Aorta (tissue), 5 donors: ENCODE measurements around the gene GAST. TPM values are rescaled to one million over a fixed set of nuclear protein-coding genes. Genes with fewer than 3 reads are reported as not detected.

Experiments used
- ATAC-seq: fragments of 200-7000 bp; cut with Tn5 transposase; one replicate; pipeline ENCODE4 v1.9.1; 2022; ENCODE audit warnings: moderate library complexity; ENCODE audit not compliant: low FRiP score
- DNase-seq, 2 donors: peaks; one replicate each; pipeline ENCODE4 v3.0.0-alpha.2; 2020
- H3K27ac ChIP-seq, 2 donors: one replicate each; pipeline ENCODE4 v1.5.1; 2013; ENCODE audit warnings: low read length in 2 of 2, mild to moderate bottlenecking in 2 of 2, moderate library complexity in 2 of 2, control low read depth in 1 of 2, inconsistent platforms in 1 of 2, low read depth in 1 of 2
- H3K27me3 ChIP-seq, 2 donors: one replicate each; pipeline ENCODE4 v1.6.1; 2013; ENCODE audit warnings: control low read depth in 1 of 2, low read length in 1 of 2, mild to moderate bottlenecking in 1 of 2, moderate library complexity in 1 of 2; ENCODE audit not compliant: insufficient read depth in 2 of 2, control insufficient read depth in 1 of 2
- H3K36me3 ChIP-seq, 2 donors: one replicate each; pipeline ENCODE4 v1.6.1; 2013; ENCODE audit warnings: control low read depth in 1 of 2, low read length in 1 of 2, mild to moderate bottlenecking in 1 of 2; ENCODE audit not compliant: insufficient read depth in 2 of 2, control insufficient read depth in 1 of 2
- H3K4me1 ChIP-seq, 2 donors: one replicate each; pipeline ENCODE4 v1.6.1; 2013; ENCODE audit warnings: low read length in 2 of 2, control low read depth in 1 of 2, mild to moderate bottlenecking in 1 of 2, moderate library complexity in 1 of 2; ENCODE audit not compliant: insufficient read depth in 2 of 2, control insufficient read depth in 1 of 2
- H3K4me3 ChIP-seq, 2 donors: one replicate each; pipeline ENCODE4 v1.5.1; 2013; ENCODE audit warnings: low read length in 2 of 2, control low read depth in 1 of 2, mild to moderate bottlenecking in 1 of 2
- H3K9me3 ChIP-seq: one replicate; pipeline ENCODE4 v1.6.1; 2013; ENCODE audit warnings: mild to moderate bottlenecking, low read length; ENCODE audit not compliant: control insufficient read depth
- WGBS, 2 donors: extraction: QIAGEN DNeasy Blood & Tissue Kit; methylation state at CpG; one replicate each; pipeline ENCODE4 v1.1.7; 2013; 5-methylcytosine and 5-hydroxymethylcytosine counted together
- intact Hi-C, 2 donors: fragments of 100-400 bp; cut with DNase I; formaldehyde crosslinking; loops; one replicate each; pipeline versions ENCODE4 v1.14.2 to v1.15.0; 2022
- polyA plus RNA-seq, 2 donors: library from polyadenylated mRNA; stranded (reverse); fragments of 200-250 nt; gene quantifications; one replicate each; pipeline ENCODE4 v1.2.3, GENCODE V29; 2013
- total RNA-seq, 2 donors: library from RNA; stranded (reverse); fragmentation: NEBNext Ultra II Directional; extraction: Animal tissue kit (Norgen Biotek cat#: 25700); gene quantifications; one replicate each; pipeline ENCODE4 v1.2.1, GENCODE V29; 2021
- donor health status: healthy with polysubstance abuse.
- donor health status: Bipolar disorder and iron deficiency.
- donor health status: DM: no; HTN: no; CAD: no.
- donor health status: DM: no; HTN: no; CAD: no.
- donor health status: DM: yes; HTN: yes; CAD: no.

Gene GAST
- total and polyA plus RNA-seq, 4 donors, result not detected

- Histone ChIP-seq H3K27ac (peak within 1 kb of the TSS; percentile 98 to 100), H3K9me3 (no peaks in the 10 kb centered on the region), H3K36me3 (peaks cover 7 to 21% of the 10 kb centered on the region in 2 donors), H3K4me3 (peak within 1 kb of the TSS; percentile 88 to 91), H3K27me3 (no peaks in the 10 kb centered on the region), H3K4me1 (no peaks in the 10 kb centered on the region)
- intact Hi-C loops, result loop anchor here in 1 of 2 donors (2.0 kb wide), 1 partner anchor 22 kb away; no protein-coding TSS in a partner anchor
- WGBS, 2 donors, result 0% methylated on average over 68 to 81 of the region's 81 CpGs
- DNase-seq, result peak; percentile 100
- ATAC-seq, result peak; percentile 96
Measured at GRCh38 chr17:41688641-41689496, 23.3 kb upstream of the GAST start, which contains the start of gene EIF1. TSS of gene EIF1 (plus strand) at chr17:41688885. CDS start at chr17:41689039, 154 bp downstream.

- 3 to 5% methylated on average over 22 to 27 of the region's 27 CpGs for WGBS, 2 donors
- H3K9me3 ChIP-seq, result no peaks in the 10 kb centered on the region
- no peaks in the 10 kb centered on the region for H3K27me3 ChIP-seq
- peaks cover 7 to 22% of the 10 kb centered on the region in 2 donors for H3K36me3 ChIP-seq
- intact Hi-C loops, result loop anchor here in 1 of 2 donors (2.0 kb wide), 1 partner anchor 23 kb away; no protein-coding TSS in a partner anchor
- ATAC-seq (no peak), DNase-seq (no peak)
- no peaks in the 10 kb centered on the region for H3K4me1 ChIP-seq
- H3K4me3 ChIP-seq, result peak overlapping the region; percentile 88 to 89
- H3K27ac ChIP-seq, result peak overlapping the region in 1 of 2 donors; percentile 58
Measured at GRCh38 chr17:41689497-41690299, 22.4 kb upstream of the GAST start.

- H3K9me3 ChIP-seq, result no peaks in the 10 kb centered on the region
- ATAC-seq, result no peak
- intact Hi-C loops, result no loop called here
- H3K27me3 ChIP-seq, result no peaks in the 10 kb centered on the region
- no peaks in the 10 kb centered on the region for H3K4me1 ChIP-seq
- H3K36me3 ChIP-seq, result peaks cover 7 to 22% of the 10 kb centered on the region in 2 donors
- WGBS, 2 donors, result 58 to 71% methylated on average over 2 of the region's 2 CpGs
- peak overlapping the region in 1 of 2 donors; percentile 29 for H3K27ac ChIP-seq
- peak overlapping the region in 1 of 2 donors; percentile 89 for H3K4me3 ChIP-seq
- no peak for DNase-seq
Measured at GRCh38 chr17:41690497-41690896, 21.6 kb upstream of the GAST start.

DNA sequence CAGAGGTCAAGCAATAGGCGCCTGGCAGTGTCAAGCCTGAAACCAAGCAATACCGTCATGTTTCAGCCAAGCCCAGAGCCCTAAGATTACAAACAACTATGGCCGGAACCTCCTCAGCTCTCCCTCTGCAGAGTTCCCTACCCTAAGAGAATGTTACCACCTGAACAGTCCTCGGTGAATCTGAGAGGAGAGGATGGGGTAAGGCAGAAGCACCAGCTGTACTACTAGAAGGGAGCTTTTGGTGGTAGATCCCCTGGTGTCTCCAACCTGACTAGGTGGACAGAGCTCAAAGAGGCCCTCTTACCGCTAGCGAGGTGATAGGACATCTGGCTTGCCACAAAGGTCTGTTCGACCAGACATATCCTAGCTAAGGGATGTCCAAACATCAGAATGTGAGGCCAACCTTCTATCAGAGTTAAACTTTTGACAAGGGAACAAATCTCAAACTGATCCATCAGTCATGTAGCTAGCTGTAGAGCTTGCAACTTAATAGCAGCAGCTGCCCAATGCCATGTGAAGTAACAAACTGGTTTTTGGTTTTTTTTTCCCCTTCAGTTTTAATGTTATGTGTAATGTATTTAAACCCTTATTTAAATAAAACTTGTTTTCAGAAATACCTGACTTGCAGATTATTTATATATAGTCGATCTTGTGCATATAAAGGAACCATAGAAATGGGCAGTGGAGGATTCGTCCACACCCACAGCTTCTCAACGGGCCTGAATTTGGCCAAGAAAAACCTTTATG lies 20.9 kb upstream of the GAST start:
- H3K27ac ChIP-seq, result no peak overlapping the region
- no peaks in the 10 kb centered on the region for H3K4me1 ChIP-seq
- ATAC-seq (no peak), DNase-seq (no peak)
- 65 to 69% methylated on average over 10 of the region's 10 CpGs for WGBS, 2 donors
- no peaks in the 10 kb centered on the region for H3K9me3 ChIP-seq
- H3K27me3 ChIP-seq, result no peaks in the 10 kb centered on the region
- no peak overlapping the region for H3K4me3 ChIP-seq
- H3K36me3 ChIP-seq, result peaks cover 7 to 22% of the 10 kb centered on the region in 2 donors
- intact Hi-C loops, result no loop called here

GRCh38 chr17:41692722-41693521 lies 19.2 kb upstream of the GAST start:
- no peak for ATAC-seq
- H3K4me3 ChIP-seq, result no peak overlapping the region
- intact Hi-C loops, result no loop called here
- DNase-seq, result no peak
- H3K4me1 ChIP-seq, result no peaks in the 10 kb centered on the region
- no peaks in the 10 kb centered on the region for H3K9me3 ChIP-seq
- 83 to 86% methylated on average over 11 of the region's 11 CpGs for WGBS, 2 donors
- H3K36me3 ChIP-seq, result peaks cover 7 to 22% of the 10 kb centered on the region in 2 donors
- H3K27ac ChIP-seq, result no peak overlapping the region
- H3K27me3 ChIP-seq, result no peaks in the 10 kb centered on the region

- 81 to 84% methylated on average over 7 of the region's 7 CpGs for WGBS, 2 donors
- Histone ChIP-seq H3K9me3 (no peaks in the 10 kb centered on the region), H3K4me3 (no peak overlapping the region), H3K27me3 (no peaks in the 10 kb centered on the region), H3K27ac (no peak overlapping the region), H3K36me3 (peaks cover 4 to 19% of the 10 kb centered on the region in 2 donors), H3K4me1 (no peaks in the 10 kb centered on the region)
- intact Hi-C loops, result no loop called here
- ATAC-seq (no peak), DNase-seq (no peak)
Measured at GRCh38 chr17:41695134-41695661, 16.9 kb upstream of the GAST start.

DNA sequence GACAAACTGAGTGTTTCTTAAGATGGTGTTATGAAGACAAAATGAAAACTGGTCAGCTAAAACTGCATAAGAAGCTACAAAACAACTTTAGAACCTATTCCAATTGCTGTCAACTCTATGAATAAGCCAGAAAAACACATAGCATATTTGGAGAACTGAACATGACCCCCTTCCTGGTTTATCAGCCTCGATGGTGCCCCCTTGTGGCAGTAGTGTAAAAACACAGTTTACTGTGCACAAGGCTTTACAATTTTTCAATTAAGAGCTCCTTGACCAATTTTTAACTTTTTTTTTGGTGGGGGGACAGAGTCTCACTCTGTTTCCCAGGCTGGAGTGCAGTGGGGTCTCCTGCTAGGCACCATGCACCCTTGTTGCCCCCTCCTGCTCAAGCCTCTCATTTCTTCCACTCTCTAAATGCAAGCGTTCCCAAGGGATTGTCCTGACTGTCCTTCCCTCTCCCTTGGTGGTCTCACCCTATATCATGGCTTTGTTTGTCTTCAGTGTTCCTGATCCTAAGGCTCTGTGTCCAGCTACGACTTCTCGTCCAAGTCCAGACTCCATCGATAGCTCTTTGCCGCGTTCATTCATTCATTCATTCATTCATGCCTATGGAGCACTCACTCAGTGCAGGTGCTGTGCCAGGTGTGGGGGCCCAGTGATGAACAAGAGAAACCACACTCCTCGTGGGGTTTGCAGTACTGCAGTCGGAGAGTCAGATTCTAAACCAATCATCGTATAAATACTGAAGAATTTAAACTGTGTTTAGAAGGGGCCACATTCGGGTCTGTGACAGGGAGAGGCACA lies 16.0 kb upstream of the GAST start:
- no peak overlapping the region for H3K4me3 ChIP-seq
- ATAC-seq, result peak; percentile 73
- no peaks in the 10 kb centered on the region for H3K9me3 ChIP-seq
- intact Hi-C loops, result no loop called here
- H3K27ac ChIP-seq, result no peak overlapping the region
- H3K36me3 ChIP-seq, result peaks cover 4 to 13% of the 10 kb centered on the region in 2 donors
- H3K4me1 ChIP-seq, result no peaks in the 10 kb centered on the region
- 49 to 52% methylated on average over 11 of the region's 11 CpGs for WGBS, 2 donors
- no peaks in the 10 kb centered on the region for H3K27me3 ChIP-seq
- DNase-seq, result peak in 1 of 2 donors; percentile 73
